IMR-90 (cell line): ENCODE results near the gene ARVCF. TPM values are rescaled to one million over a fixed set of nuclear protein-coding genes. Genes with fewer than 3 reads are reported as not detected.

ENCODE experiments used
- ATAC-seq: fragments of 200-7000 bp; cut with Tn5 transposase; 2 replicates; pipeline ENCODE4 v1.9.1; 2020; ENCODE audit warnings: low read depth, mild to moderate bottlenecking, moderate library complexity
- BruUV-seq: library from RNA; stranded (reverse); fragments of 400-500 nt; replicated peaks from 2 replicates; lab custom pipeline; 2021; lab: Mats Ljungman, UMichigan
- CTCF ChIA-PET: fragments of 300-600 bp; formaldehyde crosslinking; extraction: SDS; loops from one replicate; lab custom pipeline; 2021; ENCODE audit warnings: antibody characterized with exemption; lab: Yijun Ruan, JAX
- POLR2A ChIA-PET: fragments of 300-600 bp; sonication (Branson Sonifier 250); formaldehyde crosslinking; loops from one replicate; lab custom pipeline; 2022; ENCODE audit warnings: antibody characterized with exemption; ENCODE audit not compliant: unreplicated experiment; lab: Charles Lee
- DNase-seq: peaks from one replicate; pipeline ENCODE4 v3.0.0; 2013
- H2AFZ ChIP-seq: replicated peaks from 2 replicates; pipeline ENCODE3; 2013; ENCODE audit warnings: low read length, mild to moderate bottlenecking; ENCODE audit not compliant: poor library complexity
- H2AK5ac ChIP-seq: 2 replicates; pipeline ENCODE4 v1.6.1; 2013; ENCODE audit warnings: low read depth, low read length, inconsistent platforms
- H2AK9ac ChIP-seq: replicated peaks from 2 replicates; pipeline ENCODE3; 2013; ENCODE audit warnings: mild to moderate bottlenecking, low read depth, low read length, moderate library complexity; ENCODE audit not compliant: poor library complexity
- H2BK120ac ChIP-seq: 2 replicates; pipeline ENCODE4 v1.6.1; 2013; ENCODE audit warnings: low read depth, low read length, inconsistent platforms
- H2BK15ac ChIP-seq: 3 replicates; pipeline ENCODE4 v1.6.1; 2013; ENCODE audit warnings: low read depth, low read length, inconsistent platforms
- H2BK20ac ChIP-seq: 2 replicates; pipeline ENCODE4 v1.6.1; 2013; ENCODE audit warnings: low read depth, mild to moderate bottlenecking, inconsistent platforms, low read length, moderate library complexity
- H2BK5ac ChIP-seq: 2 replicates; pipeline ENCODE4 v1.6.1; 2013; ENCODE audit warnings: mild to moderate bottlenecking, low read depth, low read length, inconsistent platforms; ENCODE audit not compliant: poor library complexity, severe bottlenecking
- H3K14ac ChIP-seq: replicated peaks from 2 replicates; pipeline ENCODE4 v1.6.1; 2013; ENCODE audit warnings: low read depth, low read length, inconsistent platforms
- H3K18ac ChIP-seq: 2 replicates; pipeline ENCODE4 v1.6.1; 2013; ENCODE audit warnings: low read depth, low read length, control low read depth
- H3K23ac ChIP-seq: 2 replicates; pipeline ENCODE4 v1.6.1; 2013; ENCODE audit warnings: low read depth, low read length, inconsistent platforms
- H3K27ac ChIP-seq: 2 replicates; pipeline ENCODE4 v1.5.1; 2013; ENCODE audit warnings: mild to moderate bottlenecking, control low read depth, low read length; ENCODE audit not compliant: insufficient read depth
- H3K27me3 ChIP-seq: 2 replicates; pipeline ENCODE4 v1.6.1; 2013; ENCODE audit warnings: low read length; ENCODE audit not compliant: control insufficient read depth, insufficient read depth
- H3K36me3 ChIP-seq: 2 replicates; pipeline ENCODE4 v1.6.1; 2013; ENCODE audit warnings: low read length, mixed read lengths; ENCODE audit not compliant: control insufficient read depth, insufficient read depth
- H3K4ac ChIP-seq: 2 replicates; pipeline ENCODE4 v1.6.1; 2013; ENCODE audit warnings: low read depth, low read length, inconsistent platforms
- H3K4me1 ChIP-seq: 2 replicates; pipeline ENCODE4 v1.6.1; 2013; ENCODE audit warnings: low read length, mixed read lengths; ENCODE audit not compliant: control insufficient read depth, insufficient read depth
- H3K4me2 ChIP-seq: 2 replicates; pipeline ENCODE4 v1.6.1; 2013; ENCODE audit warnings: low read depth, mild to moderate bottlenecking, control low read depth, low read length, moderate library complexity
- H3K4me3 ChIP-seq: 2 replicates; pipeline ENCODE4 v1.5.1; 2013; ENCODE audit warnings: low read depth, mild to moderate bottlenecking, control low read depth, low read length, moderate library complexity; ENCODE audit not compliant: insufficient read depth
- H3K56ac ChIP-seq: 2 replicates; pipeline ENCODE4 v1.6.1; 2013; ENCODE audit warnings: low read length, inconsistent platforms; ENCODE audit not compliant: insufficient read depth; ENCODE audit errors: extremely low read depth
- H3K79me1 ChIP-seq, 2 experiments: 2 replicates each; pipeline ENCODE4 v1.6.1; 2013; ENCODE audit warnings: low read length in 2 of 2, inconsistent platforms in 1 of 2, low read depth in 1 of 2
- H3K9ac ChIP-seq: 2 replicates; pipeline ENCODE4 v1.6.1; 2013; ENCODE audit warnings: low read depth, low read length, control low read depth
- H3K9me1 ChIP-seq: 2 replicates; pipeline ENCODE4 v1.6.1; 2013; ENCODE audit warnings: low read length, inconsistent platforms; ENCODE audit not compliant: insufficient read depth
- H3K9me3 ChIP-seq: 2 replicates; pipeline ENCODE4 v1.6.1; 2013; ENCODE audit warnings: low read length; ENCODE audit not compliant: control insufficient read depth, insufficient read depth
- H4K20me1 ChIP-seq: 2 replicates; pipeline ENCODE4 v1.6.1; 2013; ENCODE audit warnings: low read length, inconsistent platforms; ENCODE audit not compliant: insufficient read depth
- H4K5ac ChIP-seq: 2 replicates; pipeline ENCODE4 v1.6.1; 2013; ENCODE audit warnings: mild to moderate bottlenecking, low read depth, low read length, control low read depth
- H4K8ac ChIP-seq, 2 experiments: 2 replicates each; pipeline ENCODE4 v1.6.1; 2013; ENCODE audit warnings: low read depth in 2 of 2, low read length in 2 of 2, control low read depth in 1 of 2, inconsistent platforms in 1 of 2
- H4K91ac ChIP-seq: 2 replicates; pipeline ENCODE4 v1.6.1; 2013; ENCODE audit warnings: low read depth, low read length, inconsistent platforms; ENCODE audit not compliant: insufficient read depth
- POLR2A ChIP-seq: IDR thresholded peaks from 2 replicates; pipeline ENCODE4 v1.6.1; 2012; ENCODE audit warnings: mild to moderate bottlenecking, low read depth, low read length
- WGBS, 2 experiments: methylation state at CpG; one replicate each; pipeline versions ENCODE4 v1.1.5 to v1.1.7; 2013; ENCODE audit warnings: missing lambda C conversion rate in 2 of 2; ENCODE audit not compliant: insufficient read length in 1 of 2; ENCODE audit errors: extremely low coverage in 2 of 2; 5-methylcytosine and 5-hydroxymethylcytosine counted together
- dilution Hi-C: fragments of 300-500 bp; cut with HindIII; formaldehyde crosslinking; loops from one replicate; pipeline ENCODE4 v1.14.3; 2018; ENCODE audit warnings: low sequenced_read_pairs; ENCODE audit not compliant: unreplicated experiment
- in situ Hi-C: fragments of 300-500 bp; cut with MboI; formaldehyde crosslinking; loops from 3 replicates; pipeline ENCODE4 v1.14.3; 2019; ENCODE audit warnings: low sequenced_read_pairs, inconsistent platforms, mixed read lengths
- intact Hi-C: fragments of 100-400 bp; cut with micrococcal nuclease; formaldehyde crosslinking; loops from 2 replicates; pipeline ENCODE4 v1.10.0; 2022
- polyA plus RNA-seq, 3 experiments: library from polyadenylated mRNA; depleted of rRNA; stranded (reverse); fragments of >200 nt; gene quantifications; 2 replicates each; pipeline ENCODE4 v1.2.3, GENCODE V29; 2012; ENCODE audit warnings: low replicate concordance in 1 of 3
- total RNA-seq: library from RNA; depleted of rRNA; stranded (reverse); fragments of >200 nt; gene quantifications from 2 replicates; pipeline ENCODE4 v1.2.3, GENCODE V29; 2012

ARVCF gene
- total and polyA plus RNA-seq, 2 of the 4 experiments (the other 2 are of a cell fraction): 8.6 to 14.1 TPM

- Histone ChIP-seq H2BK5ac (no peak overlapping the region), H3K9me1 (peaks cover 40% of the 10 kb centered on the region), H2BK15ac (no peak overlapping the region), H2AFZ (no peak overlapping the region), H3K23ac (peak overlapping the region; percentile 97), H3K9me3 (no peaks in the 10 kb centered on the region), H3K4me3 (peak overlapping the region; percentile 64; the same call in 1 of the 2 replicates), H3K18ac (no peak overlapping the region), H2AK9ac (peak overlapping the region; percentile 97), H2AK5ac (peak overlapping the region; percentile 94), H3K4ac (0 out of 2 replicates have a peak overlapping the region, but pooled peaks have one; percentile 2), H3K27me3 (peaks cover 11% of the 10 kb centered on the region; the same call in 1 of the 2 replicates), H4K8ac (no peak overlapping the region; a peak in 1 of 4 replicates), H3K27ac (no peak overlapping the region), H2BK20ac (no peak overlapping the region), H3K56ac (no peak overlapping the region), H4K5ac (no peak overlapping the region), H3K79me1 (peaks cover 17 to 67% of the 10 kb centered on the region in 2 experiments), H3K4me1 (peaks cover 14% of the 10 kb centered on the region), H3K36me3 (peaks cover 6% of the 10 kb centered on the region; the same call in 1 of the 2 replicates), H2BK120ac (no peak overlapping the region), H3K4me2 (peak overlapping the region; percentile 87), H4K91ac (no peak overlapping the region), H4K20me1 (peaks cover 53% of the 10 kb centered on the region), H3K14ac (peak overlapping the region; percentile 92), H3K9ac (peak overlapping the region; percentile 86)
- POLR2A ChIA-PET: interaction anchor here (0.6 kb wide), 1 partner anchor 104 kb away, joined by 4 read pairs; no protein-coding TSS in a partner anchor
- CTCF ChIA-PET: interaction anchor here (0.5 to 1.0 kb wide), 4 partner anchors 9 to 776 kb away, joined by 3 read pairs; no protein-coding TSS in a partner anchor
- in situ Hi-C loops: no loop called here
- no peak for TF ChIP-seq POLR2A
- WGBS, 2 experiments: 93% methylated on average over 8 of the region's 11 CpGs; no CpG with 5 or more reads in 1 of the 2 experiments
- intact Hi-C loops: no loop called here
- BruUV-seq: no TSS peak
- DNase-seq: no peak
- ATAC-seq: no peak
- dilution Hi-C loops: no loop called here
Measured at GRCh38 chr22:20022231-20022977, 5.8 kb upstream of the ARVCF start.
